Activated B cell treated with CpG ODN at 0.5 μM for 24 hours (primary cell): ENCODE results near the gene PRDM16. TPM values are rescaled to one million over a fixed set of nuclear protein-coding genes. Genes with fewer than 3 reads are reported as not detected.
A peak's percentile ranks its signal among the peaks of the same experiment; 100 is the strongest.

Experiments used
- ATAC-seq: fragments of 200-7000 bp; cut with Tn5 transposase; one replicate; pipeline ENCODE4 v1.10.0; 2021; ENCODE audit warnings: low read depth, mild to moderate bottlenecking, moderate library complexity
- CTCF ChIA-PET: fragments of 350-600 bp; sonication (Branson Sonifier 250); formaldehyde crosslinking; loops from one replicate; lab custom pipeline; 2021; ENCODE audit warnings: antibody characterized with exemption; lab: Charles Lee
- POLR2A ChIA-PET: fragments of 350-600 bp; sonication (Branson Sonifier 250); formaldehyde crosslinking; loops from one replicate; lab custom pipeline; 2021; ENCODE audit warnings: antibody characterized with exemption; lab: Charles Lee
- DNase-seq: peaks from one replicate; pipeline ENCODE4 v3.0.0; 2022
- H3K27ac Mint-ChIP-seq: one replicate; pipeline ENCODE4 v1.8.0; 2020; ENCODE audit warnings: mixed read lengths
- H3K27me3 Mint-ChIP-seq: one replicate; pipeline ENCODE4 v1.8.0; 2021; ENCODE audit warnings: mixed read lengths
- H3K36me3 Mint-ChIP-seq: one replicate; pipeline ENCODE4 v1.8.0; 2021; ENCODE audit warnings: low read depth, mixed read lengths
- H3K4me1 Mint-ChIP-seq: one replicate; pipeline ENCODE4 v1.8.0; 2021; ENCODE audit warnings: mixed read lengths
- H3K4me3 Mint-ChIP-seq: one replicate; pipeline ENCODE4 v1.8.0; 2020; ENCODE audit warnings: mild to moderate bottlenecking, mixed read lengths
- H3K9me3 Mint-ChIP-seq: one replicate; pipeline ENCODE4 v1.8.0; 2020; ENCODE audit warnings: mixed read lengths
- CTCF ChIP-seq: fragments of 200-600 bp; IDR thresholded peaks from one replicate; pipeline ENCODE4 v1.8.0; 2022; ENCODE audit warnings: antibody characterized with exemption, mild to moderate bottlenecking
- intact Hi-C: fragments of 100-400 bp; cut with micrococcal nuclease; formaldehyde crosslinking; loops from one replicate; pipeline ENCODE4 v1.15.1; 2024
- total RNA-seq: library from RNA; stranded (reverse); gene quantifications from 2 replicates; pipeline ENCODE4 v1.2.3, GENCODE V29; 2022

Gene PRDM16
- total RNA-seq, 1 donor from 2014 or later = not detected

- no peak for TF ChIP-seq CTCF
- Mint-ChIP-seq H3K36me3 (no peaks in the 10 kb centered on the region), H3K9me3 (peaks cover 5% of the 10 kb centered on the region), H3K4me1 (peaks cover 2% of the 10 kb centered on the region), H3K4me3 (no peak overlapping the region), H3K27me3 (peaks cover 19% of the 10 kb centered on the region), H3K27ac (no peak overlapping the region)
- ATAC-seq (no peak), DNase-seq (no peak)
- ChIA-PET CTCF (interaction anchor here (0.5 to 2.4 kb wide), 14 partner anchors 30 to 354 kb away, joined by 3 to 46 read pairs (median 4); partner anchors contain the start of gene LRRC47), POLR2A (interaction anchor here (0.9 kb wide), 1 partner anchor 167 kb away, joined by 5 read pairs; no protein-coding TSS in a partner anchor)
- intact Hi-C loops = no loop called here
These were observed 383.2 kb downstream of the PRDM16 start for GRCh38 chr1:3451994-3452865.

GRCh38 chr1:3452866-3453175 is 383.8 kb downstream of the PRDM16 start:
- ATAC-seq (no peak), DNase-seq (no peak)
- TF ChIP-seq CTCF = no peak
- peaks cover 19% of the 10 kb centered on the region for H3K27me3 Mint-ChIP-seq
- H3K4me3 Mint-ChIP-seq = no peak overlapping the region
- intact Hi-C loops = loop anchor here (1.0 kb wide), 3 partner anchors 31 to 271 kb away; no protein-coding TSS in a partner anchor
- ChIA-PET POLR2A (interaction anchor here (0.9 kb wide), 1 partner anchor 167 kb away, joined by 5 read pairs; no protein-coding TSS in a partner anchor), CTCF (interaction anchor here (0.5 to 2.4 kb wide), 14 partner anchors 30 to 353 kb away, joined by 3 to 46 read pairs (median 4); partner anchors contain the start of gene LRRC47)
- H3K4me1 Mint-ChIP-seq = peaks cover 2% of the 10 kb centered on the region
- peaks cover under 1% of the 10 kb centered on the region for H3K9me3 Mint-ChIP-seq
- no peaks in the 10 kb centered on the region for H3K36me3 Mint-ChIP-seq
- H3K27ac Mint-ChIP-seq = no peak overlapping the region

- peak; percentile 46 for TF ChIP-seq CTCF
- ChIA-PET POLR2A (interaction anchor here (0.9 kb wide), 1 partner anchor 166 kb away, joined by 5 read pairs; no protein-coding TSS in a partner anchor), CTCF (interaction anchor here (0.5 to 2.4 kb wide), 14 partner anchors 29 to 352 kb away, joined by 3 to 46 read pairs (median 4); partner anchors contain the start of gene LRRC47)
- Mint-ChIP-seq H3K4me3 (peak overlapping the region; percentile 41), H3K36me3 (no peaks in the 10 kb centered on the region), H3K9me3 (no peaks in the 10 kb centered on the region), H3K27ac (no peak overlapping the region), H3K27me3 (peaks cover 19% of the 10 kb centered on the region), H3K4me1 (peaks cover 2% of the 10 kb centered on the region)
- intact Hi-C loops = loop anchor here (1.0 kb wide), 3 partner anchors 31 to 271 kb away; no protein-coding TSS in a partner anchor
- peak; percentile 81 for ATAC-seq
- peak; percentile 73 for DNase-seq
These were observed 384.3 kb downstream of the PRDM16 start for GRCh38 chr1:3453203-3453761.

DNA sequence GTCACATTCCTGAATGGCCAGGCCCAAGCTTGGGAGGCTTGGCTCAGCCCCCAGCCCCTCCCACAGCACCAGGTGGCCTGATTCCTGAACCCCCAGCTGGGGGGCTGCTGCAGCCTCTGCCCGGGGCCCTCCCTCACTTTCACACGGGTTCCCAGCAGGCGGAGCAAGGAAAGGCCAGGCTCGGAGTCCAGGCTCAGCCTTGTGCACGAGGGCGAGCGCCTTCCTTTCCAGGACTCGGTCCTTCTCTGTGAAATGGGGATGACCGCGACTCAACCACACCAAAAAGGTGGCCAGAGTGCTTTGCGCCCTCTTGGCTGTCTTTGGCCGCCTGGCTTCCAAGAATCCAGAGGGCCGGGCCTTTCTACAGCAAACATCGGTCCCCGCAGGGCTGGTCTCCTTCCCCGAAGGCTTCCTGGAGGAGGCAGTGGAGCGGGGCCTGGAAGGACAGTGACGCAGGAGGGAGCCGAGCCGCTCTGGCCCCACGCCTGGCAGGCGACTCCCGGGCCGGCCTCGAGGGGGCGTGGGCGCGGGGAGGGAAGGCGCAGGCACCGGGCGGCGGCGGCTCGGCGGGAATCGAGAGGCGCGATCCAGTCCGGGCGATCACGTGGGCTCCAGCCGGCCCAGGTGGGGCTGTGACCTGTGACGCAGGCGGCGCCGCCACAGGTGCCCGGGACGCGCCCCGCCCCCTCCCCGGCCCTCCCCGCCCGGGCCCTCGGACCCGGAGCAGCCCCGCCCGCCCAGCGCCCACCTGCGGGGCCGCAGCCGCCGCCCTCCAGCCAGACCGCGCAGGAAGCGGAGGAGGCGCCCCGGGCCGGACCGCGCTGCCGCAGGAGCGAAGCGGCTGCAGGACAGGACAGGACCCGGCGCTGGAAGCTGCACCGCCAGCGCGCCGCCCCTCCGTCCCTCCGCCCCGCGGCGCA is 385.1 kb downstream of the PRDM16 start, which contains the start of gene ARHGEF16:
TSS of gene ARHGEF16 (plus strand) at position 775 of the 920 bp plus-strand sequence. CDS start 8,420 bp downstream, outside the sequence.
- peaks cover 15% of the 10 kb centered on the region for H3K27me3 Mint-ChIP-seq
- TF ChIP-seq CTCF = no peak
- peak within 1 kb of the TSS; percentile 74 for H3K4me3 Mint-ChIP-seq
- DNase-seq = no peak
- CTCF ChIA-PET = interaction anchor here (1.2 to 2.4 kb wide), 6 partner anchors 28 to 348 kb away, joined by 3 to 46 read pairs (median 7); partner anchors contain the start of gene LRRC47
- H3K4me1 Mint-ChIP-seq = peaks cover 2% of the 10 kb centered on the region
- no peaks in the 10 kb centered on the region for H3K36me3 Mint-ChIP-seq
- intact Hi-C loops = loop anchor here (1.0 kb wide), 3 partner anchors 30 to 270 kb away; no protein-coding TSS in a partner anchor
- POLR2A ChIA-PET = no interaction called here
- no peaks in the 10 kb centered on the region for H3K9me3 Mint-ChIP-seq
- H3K27ac Mint-ChIP-seq = no peak within 1 kb of the TSS
- ATAC-seq = peak; percentile 57
